Choroid plexus epithelial cell (primary cell): Measurements from ENCODE around the gene PRKCE.
"Not testable (repeated sequence)": the region's sequence is repeated elsewhere in the genome, so short reads cannot be mapped to it uniquely, and the experiment has no call there.

Experiments used
- DNase-seq: peaks from one replicate; pipeline ENCODE4 v3.0.0-alpha.2; 2010; ENCODE audit warnings: low read depth
- H3K4me3 ChIP-seq: 2 replicates; pipeline ENCODE4 v1.5.1; 2011; ENCODE audit warnings: low read depth, mild to moderate bottlenecking, control low read depth, low read length, moderate library complexity
- TF ChIP-seq, protein P1 (sequence below): conservative IDR thresholded peaks from 2 replicates; pipeline ENCODE4 v1.5.1; 2011; ENCODE audit warnings: low read depth, mild to moderate bottlenecking, control low read depth, inconsistent platforms, low read length, moderate library complexity

Gene PRKCE

DNA sequence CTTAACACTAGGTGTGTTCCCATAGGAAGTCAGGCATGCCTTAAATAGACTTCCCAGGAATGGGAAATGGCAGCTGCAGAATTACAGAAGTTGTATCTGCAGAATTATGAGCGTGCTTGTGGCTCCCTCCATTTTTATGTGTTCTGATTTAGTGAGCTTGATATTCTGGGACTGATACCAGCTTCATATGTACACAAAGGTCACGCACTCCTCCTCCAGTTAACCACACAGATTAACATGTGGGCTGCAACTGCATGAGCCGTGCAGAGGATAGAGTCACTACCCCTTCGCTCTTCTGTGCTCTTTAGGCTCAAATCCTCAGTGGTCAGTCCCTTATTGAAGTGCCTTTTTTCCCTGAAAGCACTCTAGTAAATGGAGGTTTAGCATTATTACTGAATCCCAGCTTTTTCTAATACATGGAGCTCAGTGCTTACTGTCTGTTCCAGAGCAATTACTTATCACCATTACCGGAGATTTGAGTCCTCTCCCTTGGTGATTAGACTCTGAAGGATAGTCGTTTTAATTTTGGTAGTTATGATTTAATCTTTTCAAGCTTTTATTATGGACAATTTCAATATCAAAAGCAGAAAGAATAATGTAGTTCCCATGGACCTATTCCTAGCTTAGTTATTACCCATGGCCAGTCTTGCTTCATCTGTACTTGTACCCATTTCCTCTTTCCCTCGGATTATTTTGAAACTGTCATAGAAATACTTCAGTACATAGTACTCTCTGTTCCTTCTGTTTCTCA is 238.3 kb downstream of the PRKCE start:
- TF ChIP-seq, protein P1, sequence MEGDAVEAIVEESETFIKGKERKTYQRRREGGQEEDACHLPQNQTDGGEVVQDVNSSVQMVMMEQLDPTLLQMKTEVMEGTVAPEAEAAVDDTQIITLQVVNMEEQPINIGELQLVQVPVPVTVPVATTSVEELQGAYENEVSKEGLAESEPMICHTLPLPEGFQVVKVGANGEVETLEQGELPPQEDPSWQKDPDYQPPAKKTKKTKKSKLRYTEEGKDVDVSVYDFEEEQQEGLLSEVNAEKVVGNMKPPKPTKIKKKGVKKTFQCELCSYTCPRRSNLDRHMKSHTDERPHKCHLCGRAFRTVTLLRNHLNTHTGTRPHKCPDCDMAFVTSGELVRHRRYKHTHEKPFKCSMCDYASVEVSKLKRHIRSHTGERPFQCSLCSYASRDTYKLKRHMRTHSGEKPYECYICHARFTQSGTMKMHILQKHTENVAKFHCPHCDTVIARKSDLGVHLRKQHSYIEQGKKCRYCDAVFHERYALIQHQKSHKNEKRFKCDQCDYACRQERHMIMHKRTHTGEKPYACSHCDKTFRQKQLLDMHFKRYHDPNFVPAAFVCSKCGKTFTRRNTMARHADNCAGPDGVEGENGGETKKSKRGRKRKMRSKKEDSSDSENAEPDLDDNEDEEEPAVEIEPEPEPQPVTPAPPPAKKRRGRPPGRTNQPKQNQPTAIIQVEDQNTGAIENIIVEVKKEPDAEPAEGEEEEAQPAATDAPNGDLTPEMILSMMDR = no peak
- no peak for DNase-seq
- no peak overlapping the region for H3K4me3 ChIP-seq

DNA sequence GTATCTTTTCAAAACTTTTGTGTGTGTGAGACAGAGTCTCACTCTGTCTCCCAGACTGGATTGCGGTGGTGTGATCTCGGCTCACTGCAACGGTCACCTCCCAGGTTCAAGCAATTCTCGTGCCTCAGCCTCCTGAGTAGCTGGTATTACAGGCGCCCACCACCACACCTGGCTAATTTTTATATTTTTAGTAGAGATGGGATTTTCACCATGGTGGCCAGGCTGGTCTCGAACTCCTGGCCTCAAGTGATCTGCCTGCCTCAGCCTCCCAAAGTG is 238.8 kb downstream of the PRKCE start:
- not testable (repeated sequence) for H3K4me3 ChIP-seq

DNA sequence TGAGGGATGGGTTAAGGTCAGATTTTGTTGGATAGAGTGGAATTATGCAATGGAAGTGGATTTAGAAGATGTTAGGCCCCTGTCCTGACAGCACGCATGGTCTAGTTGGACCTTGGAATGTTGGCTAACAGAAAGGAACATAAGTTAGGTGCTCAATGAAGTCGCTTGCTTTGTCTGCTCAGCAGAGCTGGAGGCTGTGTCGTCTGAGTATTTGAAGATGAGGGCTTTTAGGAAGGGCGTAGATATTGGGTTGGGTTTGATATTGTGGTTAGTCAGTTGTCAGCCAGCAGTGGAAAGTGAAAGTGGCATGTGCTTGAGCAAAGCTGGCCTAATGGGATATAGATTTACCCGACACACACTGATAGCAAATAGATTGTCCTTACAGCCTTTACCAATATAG is 239.3 kb downstream of the PRKCE start:
- TF ChIP-seq, protein P1 = no peak
- DNase-seq = no peak
- no peak overlapping the region for H3K4me3 ChIP-seq

More for the DNA sequence above, 238.8 kb downstream of the PRKCE start:
- DNase-seq = not testable (repeated sequence)

GRCh38 chr2:45891719-45892424 is 240.4 kb downstream of the PRKCE start:
- TF ChIP-seq, protein P1 = no peak
- H3K4me3 ChIP-seq = no peak overlapping the region
- no peak for DNase-seq

- H3K4me3 ChIP-seq = no peak overlapping the region
- TF ChIP-seq, protein P1 = no peak
- peak; percentile 59 for DNase-seq
Measured at GRCh38 chr2:45892425-45892745, 240.9 kb downstream of the PRKCE start.

- TF ChIP-seq, protein P1 = no peak
- DNase-seq = peak; percentile 95
- H3K4me3 ChIP-seq = no peak overlapping the region
Measured at GRCh38 chr2:45892757-45893156, 241.3 kb downstream of the PRKCE start.

- TF ChIP-seq, protein P1 = no peak
- no peak for DNase-seq
- no peak overlapping the region for H3K4me3 ChIP-seq
Measured at GRCh38 chr2:45894211-45894610, 242.7 kb downstream of the PRKCE start.
